ENCODE results near the gene PLS1. TPM values are rescaled to one million over a fixed set of nuclear protein-coding genes. Genes with fewer than 3 reads are reported as not detected.
"Not testable (repeated sequence)": the region's sequence is repeated elsewhere in the genome, so short reads cannot be mapped to it uniquely, and the experiment has no call there.

PLS1 gene
- total RNA-seq, 2 experiments from 2014 or later: 4.0 to 7.2 TPM

- Histone ChIP-seq H3K27ac (ENCODE audit: low read depth, low read length, poor library complexity, severe bottlenecking) (peak within 1 kb of the TSS; percentile 71), H2AFZ (ENCODE audit: low read length) (peak within 1 kb of the TSS; percentile 84), H3K4me2 (ENCODE audit: low read length) (peak within 1 kb of the TSS; percentile 94), H3K9me2 (ENCODE audit: insufficient read depth, low read length) (no peaks in the 10 kb centered on the region), H3K4me3 (ENCODE audit: low read depth, low read length, poor library complexity, severe bottlenecking) (peak within 1 kb of the TSS; percentile 97), H3K4me1 (ENCODE audit: insufficient read depth, low read length, poor library complexity, severe bottlenecking) (peaks cover 38% of the 10 kb centered on the region), H3K9me3 (ENCODE audit: low read length) (no peaks in the 10 kb centered on the region), H4K20me1 (ENCODE audit: insufficient read depth, low read length) (peaks cover 15% of the 10 kb centered on the region; the same call in 1 of the 2 replicates), H3K79me2 (ENCODE audit: insufficient read depth, low read depth, low read length) (peaks cover 49% of the 10 kb centered on the region), H3K36me3 (ENCODE audit: insufficient read depth, low read length) (peaks cover 25% of the 10 kb centered on the region)
- CTCF ChIA-PET (ENCODE audit: unreplicated experiment): no interaction called here
- POLR2A ChIA-PET: interaction anchor here (0.5 to 4.2 kb wide), 12 partner anchors 9 to 586 kb away, joined by 3 to 24 read pairs (median 4); partner anchors contain the start of gene PLS1
- peak; percentile 97 for DNase-seq (ENCODE audit: low spot score)
- TF ChIP-seq EZH2phosphoT487 (IDR thresholded peaks at IDR 0.05; ENCODE audit: borderline replicate concordance, low read depth, low read length): no peak
- no peak for TF ChIP-seq CTCF (conservative IDR thresholded peaks at IDR 0.05; ENCODE audit: low read length)
- intact Hi-C loops (cut with micrococcal nuclease; ENCODE audit: unreplicated experiment): loop anchor here (1.0 to 2.0 kb wide), 2 partner anchors 18 to 422 kb away; partner anchors contain the start of genes PLS1 and U2SURP
- no TSS peak for BruUV-seq (replicated peaks)
Observed at GRCh38 chr3:142578329-142579223, 17.6 kb upstream of the PLS1 start, which contains the start of gene ATR. Gene ATR (minus strand): TSS chr3:142578733. CDS start chr3:142578704, 29 bp downstream.

GRCh38 chr3:142580061-142580423 is 16.2 kb upstream of the PLS1 start:
- peaks cover 34% of the 10 kb centered on the region for H3K4me1 ChIP-seq (ENCODE audit: insufficient read depth, low read length, poor library complexity, severe bottlenecking)
- H3K79me2 ChIP-seq (ENCODE audit: insufficient read depth, low read depth, low read length): peaks cover 34% of the 10 kb centered on the region
- peaks cover 15% of the 10 kb centered on the region; the same call in 1 of the 2 replicates for H4K20me1 ChIP-seq (ENCODE audit: insufficient read depth, low read length)
- ChIA-PET POLR2A (interaction anchor here (0.5 to 4.2 kb wide), 7 partner anchors 10 to 1196 kb away, joined by 3 to 24 read pairs (median 4); partner anchors contain the start of gene PLS1), CTCF (ENCODE audit: unreplicated experiment) (interaction anchor here (0.6 kb wide), 1 partner anchor 52 kb away, joined by 3 read pairs; no protein-coding TSS in a partner anchor)
- no peaks in the 10 kb centered on the region for H3K9me3 ChIP-seq (ENCODE audit: low read length)
- peaks cover 11% of the 10 kb centered on the region for H3K36me3 ChIP-seq (ENCODE audit: insufficient read depth, low read length)
- H3K9me2 ChIP-seq (ENCODE audit: insufficient read depth, low read length): no peaks in the 10 kb centered on the region
- no peak overlapping the region; the same call in 1 of the 2 replicates for H2AFZ ChIP-seq (ENCODE audit: low read length)
- H3K27ac ChIP-seq (ENCODE audit: low read depth, low read length, poor library complexity, severe bottlenecking): no peak overlapping the region
- no peak overlapping the region; the same call in 1 of the 2 replicates for H3K4me2 ChIP-seq (ENCODE audit: low read length)
- DNase-seq (ENCODE audit: low spot score): no peak
- H3K4me3 ChIP-seq (ENCODE audit: low read depth, low read length, poor library complexity, severe bottlenecking): no peak overlapping the region
- intact Hi-C loops (cut with micrococcal nuclease; ENCODE audit: unreplicated experiment): loop anchor here (10.0 kb wide), 1 partner anchor 245 kb away; no protein-coding TSS in a partner anchor
- BruUV-seq (replicated peaks): no TSS peak
- TF ChIP-seq EZH2phosphoT487 (IDR thresholded peaks at IDR 0.05; ENCODE audit: borderline replicate concordance, low read depth, low read length) (no peak), CTCF (conservative IDR thresholded peaks at IDR 0.05; ENCODE audit: low read length) (no peak)

DNA sequence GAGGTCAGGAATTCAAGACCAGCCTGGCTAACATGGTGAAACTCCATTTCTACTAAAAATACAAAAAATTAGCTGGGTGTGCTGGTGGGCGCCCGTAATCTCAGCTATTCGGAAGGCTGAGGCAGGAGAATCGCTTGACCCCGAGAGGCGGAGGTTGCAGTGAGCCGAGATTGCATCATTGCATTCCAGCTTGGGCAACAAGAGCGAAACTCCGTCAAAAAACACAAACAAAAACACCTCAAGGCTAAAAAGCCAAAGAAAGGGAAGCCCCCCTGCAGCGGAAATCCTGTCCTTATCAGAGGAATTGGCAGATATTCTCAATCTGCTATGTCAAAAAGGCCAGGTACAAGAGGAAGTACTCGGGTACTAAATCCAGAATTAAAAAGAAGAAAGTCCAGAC is 15.1 kb upstream of the PLS1 start:
- H3K9me3 ChIP-seq (ENCODE audit: low read length); H3K36me3 ChIP-seq (ENCODE audit: insufficient read depth, low read length); H3K4me3 ChIP-seq (ENCODE audit: low read depth, low read length, poor library complexity, severe bottlenecking); H2AFZ ChIP-seq (ENCODE audit: low read length); DNase-seq (ENCODE audit: low spot score); H3K27ac ChIP-seq (ENCODE audit: low read depth, low read length, poor library complexity, severe bottlenecking); H3K9me2 ChIP-seq (ENCODE audit: insufficient read depth, low read length); H3K4me2 ChIP-seq (ENCODE audit: low read length); CTCF ChIA-PET (ENCODE audit: unreplicated experiment); BruUV-seq (replicated peaks): not testable (repeated sequence)
- intact Hi-C loops (cut with micrococcal nuclease; ENCODE audit: unreplicated experiment): loop anchor here (10.0 kb wide), 1 partner anchor 244 kb away; no protein-coding TSS in a partner anchor
- POLR2A ChIA-PET: interaction anchor here (1.1 to 2.9 kb wide), 3 partner anchors 11 to 212 kb away, joined by 4 to 10 read pairs (median 5); no protein-coding TSS in a partner anchor
- Histone ChIP-seq H3K4me1 (ENCODE audit: insufficient read depth, low read length, poor library complexity, severe bottlenecking) (peaks cover 24% of the 10 kb centered on the region), H4K20me1 (ENCODE audit: insufficient read depth, low read length) (peaks cover 15% of the 10 kb centered on the region; the same call in 1 of the 2 replicates), H3K79me2 (ENCODE audit: insufficient read depth, low read depth, low read length) (peaks cover 24% of the 10 kb centered on the region)

Measured in OCI-LY7 (cell line).